NCI-H2196 (cell line): ENCODE results near the gene CAMSAP2.

Experiments used
- DNase-seq: peaks from one replicate; lab custom pipeline; 2025; ENCODE audit not compliant: unreplicated experiment; lab: John Stamatoyannopoulos, UW

CAMSAP2 gene

DNA sequence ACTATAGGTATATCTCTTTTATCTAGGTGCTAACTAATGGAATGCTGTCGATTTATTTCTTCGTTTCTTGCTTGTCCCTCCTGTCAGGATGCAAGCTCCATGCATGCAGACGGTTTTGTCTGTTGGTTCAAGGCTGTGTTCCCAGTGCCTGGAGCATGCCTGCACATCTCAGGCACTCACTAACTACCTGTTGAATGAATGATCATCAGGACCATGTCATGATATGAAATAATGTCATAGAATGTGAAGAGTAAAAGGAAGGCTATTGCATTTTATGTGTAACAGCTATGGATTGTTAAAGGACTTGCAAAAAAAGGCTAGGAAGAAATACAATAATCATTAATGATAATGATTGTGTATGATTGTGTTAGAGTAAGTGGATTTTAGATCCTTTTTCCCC lies 138.3 kb downstream of the CAMSAP2 start:
- no peak for DNase-seq

DNA sequence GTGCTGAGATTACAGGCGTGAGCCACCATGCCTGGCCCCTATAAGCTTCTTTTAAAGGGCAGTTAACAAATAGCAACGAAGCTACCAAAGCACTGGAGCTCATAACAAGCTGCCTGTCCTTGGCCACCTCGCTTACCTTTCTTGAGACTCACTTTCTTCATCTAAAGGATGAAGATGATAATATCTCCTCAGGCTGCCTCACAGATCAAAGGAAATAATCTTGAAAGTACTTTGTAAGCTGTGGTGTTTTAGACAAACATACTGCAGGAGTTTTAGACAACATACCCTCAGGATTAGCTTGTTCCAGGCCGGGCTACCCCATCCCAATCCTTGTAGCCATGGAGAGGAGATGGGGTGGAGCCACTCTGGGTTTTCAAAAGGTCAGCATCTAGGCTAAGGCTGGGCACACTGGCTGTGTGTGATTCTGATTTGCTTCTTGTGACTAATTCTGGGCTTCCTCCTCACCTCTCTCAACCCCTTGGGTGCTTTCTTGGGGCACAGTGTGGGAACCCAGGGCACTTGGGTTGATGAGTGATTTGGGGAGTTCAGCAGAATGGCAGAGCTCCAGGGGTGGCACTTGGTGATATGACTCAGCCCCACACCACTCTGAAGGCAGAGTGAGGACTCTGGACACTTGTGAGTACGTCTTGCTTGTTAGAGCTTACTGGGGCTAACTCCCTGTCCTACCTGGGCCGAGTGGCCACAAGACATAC lies 139.3 kb downstream of the CAMSAP2 start:
- no peak for DNase-seq

DNA sequence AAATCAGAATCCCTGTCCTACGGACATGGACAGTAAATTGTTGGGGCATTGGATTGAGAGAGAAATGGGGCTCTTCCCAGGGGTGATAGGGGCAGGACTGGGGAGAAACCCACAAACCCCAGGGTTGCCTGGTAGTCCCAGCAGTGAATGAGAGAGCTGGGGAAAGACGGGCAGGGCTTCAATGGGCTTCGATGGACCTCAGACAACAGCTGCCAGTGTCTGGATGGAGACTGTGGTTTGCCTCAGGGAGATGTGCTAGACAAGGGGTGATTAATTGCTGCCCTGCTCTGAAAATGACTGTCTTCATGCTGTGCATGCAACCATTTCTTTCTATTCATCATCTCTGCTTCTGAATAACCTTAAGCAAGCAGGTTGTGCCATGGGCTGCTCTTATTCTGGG lies 141.5 kb downstream of the CAMSAP2 start:
- no peak for DNase-seq

DNA sequence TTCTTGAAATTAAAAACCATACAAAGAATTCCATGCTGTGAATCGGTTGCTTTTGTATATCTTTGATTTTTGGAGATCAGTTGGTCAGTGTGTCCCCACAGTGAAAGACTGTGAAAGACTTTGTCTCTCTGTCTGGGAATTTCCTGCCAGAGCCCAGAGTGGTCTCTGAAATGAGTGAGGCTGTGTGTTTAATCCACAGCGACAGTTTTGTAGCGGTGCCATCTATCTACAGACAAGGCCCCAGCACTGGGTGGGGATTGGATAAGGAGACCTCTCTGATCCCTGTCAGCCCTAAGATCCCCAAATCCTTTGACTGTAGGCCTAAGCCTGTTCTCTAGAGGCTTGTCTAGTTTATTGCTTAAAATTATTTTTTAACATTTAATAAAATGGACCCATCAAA lies 144.4 kb downstream of the CAMSAP2 start:
- no peak for DNase-seq

DNA sequence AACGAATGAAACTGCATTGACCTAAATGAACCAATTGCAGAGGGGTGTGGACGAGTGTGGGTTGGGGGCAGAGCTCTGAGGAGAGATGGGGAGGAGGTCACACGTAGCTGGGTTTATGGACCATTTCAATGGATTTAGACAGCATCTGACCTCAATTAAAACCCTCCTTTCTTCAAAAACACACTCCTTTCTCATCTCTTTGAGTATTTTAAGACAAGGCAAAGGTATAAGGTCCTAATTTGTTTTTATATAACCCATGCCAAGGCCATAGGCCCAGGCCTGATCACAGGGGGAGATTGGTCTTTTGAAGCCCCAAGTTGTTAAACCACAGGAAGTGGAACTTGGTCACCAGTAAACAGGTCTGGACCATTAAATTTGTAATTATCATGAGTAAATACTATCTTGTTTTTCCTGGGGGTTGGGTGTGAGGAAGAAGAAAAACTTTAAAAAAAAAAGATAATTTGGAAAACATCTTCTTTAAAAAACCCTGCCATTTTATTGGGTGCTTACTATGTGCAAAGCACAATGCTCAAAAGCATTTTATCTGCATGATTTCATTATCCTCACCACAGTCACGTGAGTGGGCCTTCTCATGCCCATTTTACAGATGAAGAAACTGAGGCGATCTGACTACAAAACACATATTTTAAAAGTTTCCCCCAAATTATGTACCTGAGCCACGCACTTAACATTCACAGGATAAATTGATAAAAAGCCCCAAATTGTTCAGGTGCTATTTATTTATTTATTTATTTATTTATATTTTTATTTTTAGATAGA lies 147.1 kb downstream of the CAMSAP2 start:
- no peak for DNase-seq

DNA sequence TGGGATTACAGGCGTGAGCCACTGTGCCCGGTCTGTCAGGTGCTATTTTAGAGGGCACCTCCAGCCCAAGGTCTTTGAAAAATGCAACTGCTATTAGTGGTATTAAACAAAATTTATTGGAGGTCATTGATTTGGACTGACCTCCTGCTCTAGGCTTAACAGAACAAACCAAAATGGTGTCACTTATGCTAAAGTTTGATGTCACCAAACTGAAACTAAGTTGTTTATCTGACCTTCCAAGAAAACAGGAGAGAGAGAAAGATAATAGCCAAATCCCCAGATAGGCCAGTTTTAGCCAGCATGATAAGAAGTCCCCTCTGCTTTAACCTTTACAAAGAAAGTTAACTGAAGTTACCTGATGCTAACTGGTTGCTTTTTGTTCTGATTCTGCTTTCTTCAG lies 147.9 kb downstream of the CAMSAP2 start:
- no peak for DNase-seq

DNA sequence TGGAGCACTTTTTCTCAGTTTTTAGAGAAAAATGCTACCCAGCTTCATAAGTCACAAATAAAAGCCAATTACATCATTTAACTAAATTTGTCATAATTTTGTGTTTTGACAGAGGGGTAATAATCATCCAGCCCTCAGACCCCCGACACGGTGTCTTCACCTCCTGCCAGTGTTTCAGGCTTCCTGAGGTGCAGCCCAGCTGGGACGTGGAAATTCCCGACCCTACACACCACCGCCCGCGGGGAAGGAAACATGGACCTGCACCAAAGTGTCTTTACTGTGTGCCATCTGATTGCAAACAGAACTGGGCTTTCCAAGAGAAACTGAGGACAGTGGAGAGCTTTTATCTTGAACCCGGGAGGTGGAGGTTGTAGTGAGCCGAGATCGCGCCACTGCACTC lies 148.3 kb downstream of the CAMSAP2 start:
- no peak for DNase-seq

DNA sequence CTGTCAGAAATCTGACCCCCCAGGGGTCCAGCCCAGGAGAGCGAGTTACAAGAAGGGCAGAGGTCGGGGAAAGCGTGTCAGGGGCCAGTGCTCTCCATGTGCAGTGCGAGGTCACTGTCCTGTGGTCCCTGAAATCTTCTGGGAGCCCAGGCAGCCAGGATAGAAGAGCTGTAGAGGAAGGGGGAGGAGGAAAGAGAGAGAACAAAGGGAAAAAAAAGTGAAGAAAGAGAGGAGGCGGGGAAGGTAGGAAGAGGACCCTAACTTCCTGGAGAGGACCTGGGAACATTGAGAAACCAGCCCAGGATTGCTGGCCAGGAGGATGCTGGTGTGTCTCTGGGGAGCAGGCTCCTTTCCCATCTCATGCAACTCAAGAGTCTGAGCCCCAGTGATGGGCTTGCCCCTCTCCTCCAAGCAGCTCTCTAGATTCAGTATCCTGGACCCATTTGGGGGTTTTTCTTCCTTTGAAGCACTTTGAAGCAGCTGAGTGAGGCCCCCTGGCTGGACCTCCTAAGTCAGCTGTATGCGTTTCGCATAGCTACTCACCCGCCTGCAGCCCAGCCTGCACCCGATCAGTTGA lies 149.2 kb downstream of the CAMSAP2 start:
- no peak for DNase-seq

DNA sequence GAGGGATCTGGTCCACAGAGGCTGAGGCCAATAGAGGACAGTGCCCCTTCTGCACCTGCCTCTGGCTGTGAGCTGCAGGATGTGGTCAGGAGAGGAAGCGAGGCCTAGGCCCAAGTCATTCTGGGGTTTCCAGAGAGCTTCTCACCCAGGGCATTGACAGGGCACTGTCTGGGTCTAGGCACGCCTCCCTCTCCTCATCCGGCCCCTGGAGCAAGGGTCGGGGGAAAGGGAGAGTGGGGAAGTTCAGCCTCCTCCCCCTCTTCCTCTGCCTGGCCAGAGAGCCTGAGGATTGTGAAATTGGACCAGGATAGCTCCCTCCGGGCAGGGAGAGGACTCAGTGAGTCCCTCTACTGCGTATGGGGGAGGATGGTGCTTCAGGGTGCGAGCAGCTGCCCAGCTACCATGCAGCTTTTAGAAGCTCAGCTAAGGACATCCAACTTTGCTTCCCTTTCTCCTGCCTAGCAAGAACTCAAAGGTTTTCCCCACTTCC lies 149.7 kb downstream of the CAMSAP2 start:
- no peak for DNase-seq

DNA sequence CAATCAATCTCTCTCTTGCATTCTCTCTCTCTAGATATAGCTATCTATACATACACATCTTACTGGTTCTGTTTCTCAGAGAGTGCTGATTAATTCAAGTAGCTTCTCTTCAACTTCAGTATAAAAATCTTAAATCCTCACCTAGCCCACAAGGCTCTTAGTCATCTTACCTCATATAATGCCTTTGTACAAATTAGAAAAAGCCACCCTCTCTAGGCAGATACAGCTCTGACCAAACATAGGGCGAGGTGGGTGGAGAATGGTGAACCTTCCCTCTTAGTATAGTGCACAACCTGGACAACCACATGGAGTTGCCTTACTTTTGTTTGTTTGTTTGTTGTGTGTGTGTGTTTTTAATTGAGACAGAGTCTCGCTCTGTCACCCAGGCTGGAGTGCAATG lies 150.9 kb downstream of the CAMSAP2 start:
- no peak for DNase-seq

DNA sequence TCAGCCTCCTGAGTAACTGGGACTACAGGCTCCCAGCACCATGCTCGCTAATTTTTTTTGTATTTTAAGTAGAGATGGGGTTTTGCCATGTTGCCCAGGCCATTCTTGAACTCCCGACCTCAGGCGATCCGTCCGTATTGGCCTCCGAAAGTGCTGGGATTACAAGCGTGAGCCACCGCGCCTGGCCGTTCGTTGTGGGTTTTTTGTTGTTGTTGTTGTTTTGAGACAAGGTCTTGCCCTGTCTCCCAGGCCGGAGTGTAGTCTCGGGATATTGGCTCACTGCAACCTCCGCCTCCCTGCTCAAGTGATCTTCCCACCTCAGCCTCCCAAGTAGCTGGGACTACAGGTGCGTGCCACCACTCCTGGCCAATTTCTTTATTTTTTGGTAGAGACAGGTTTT lies 151.3 kb downstream of the CAMSAP2 start:
- no peak for DNase-seq

DNA sequence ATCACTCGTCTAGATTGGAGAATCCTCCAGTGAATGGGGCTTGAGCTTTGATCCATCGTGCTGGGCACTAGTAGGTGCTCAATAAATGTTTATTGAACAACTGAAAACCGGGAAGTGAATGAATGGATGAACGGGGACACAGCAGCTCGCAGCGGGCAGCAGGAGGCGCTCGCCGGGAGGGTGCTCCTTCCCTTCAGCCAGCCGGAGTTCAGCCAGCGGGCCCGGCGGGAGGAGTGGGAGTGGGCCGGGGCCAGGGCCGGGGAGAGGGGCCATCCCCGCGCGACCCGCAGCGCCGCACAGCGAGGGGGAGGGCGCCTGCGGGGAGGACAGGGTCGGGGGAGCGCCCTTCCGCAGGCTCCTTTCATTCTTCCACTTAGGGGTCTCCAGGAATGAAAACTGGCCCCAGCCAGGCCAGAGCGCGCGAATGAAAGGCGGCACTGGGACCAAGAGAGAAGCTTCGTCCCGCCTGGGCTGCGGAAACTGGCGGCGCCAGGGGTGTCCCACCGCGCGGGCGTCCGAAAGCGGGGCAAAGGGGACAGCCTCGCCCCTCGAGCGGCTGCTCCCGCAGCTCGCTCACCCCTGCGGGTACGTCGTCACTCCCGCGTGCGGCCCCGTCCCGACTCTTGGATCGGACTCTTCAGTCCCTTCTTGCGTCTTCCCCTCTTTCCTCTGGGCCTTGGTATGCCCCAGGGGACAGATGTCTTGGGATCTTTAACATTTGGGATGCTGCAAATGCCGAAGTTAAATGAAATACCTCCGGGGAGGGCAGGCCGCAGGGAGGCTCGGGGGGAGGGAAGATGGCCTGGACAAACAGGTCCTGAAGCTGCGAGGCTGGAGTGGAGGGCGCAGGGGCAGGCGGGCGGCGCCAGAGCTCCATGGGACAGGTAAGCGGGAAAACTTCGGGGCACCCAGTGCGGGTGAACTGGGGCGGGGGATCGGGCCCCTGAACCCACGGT lies 152.4 kb downstream of the CAMSAP2 start:
- peak; percentile 25 for DNase-seq

DNA sequence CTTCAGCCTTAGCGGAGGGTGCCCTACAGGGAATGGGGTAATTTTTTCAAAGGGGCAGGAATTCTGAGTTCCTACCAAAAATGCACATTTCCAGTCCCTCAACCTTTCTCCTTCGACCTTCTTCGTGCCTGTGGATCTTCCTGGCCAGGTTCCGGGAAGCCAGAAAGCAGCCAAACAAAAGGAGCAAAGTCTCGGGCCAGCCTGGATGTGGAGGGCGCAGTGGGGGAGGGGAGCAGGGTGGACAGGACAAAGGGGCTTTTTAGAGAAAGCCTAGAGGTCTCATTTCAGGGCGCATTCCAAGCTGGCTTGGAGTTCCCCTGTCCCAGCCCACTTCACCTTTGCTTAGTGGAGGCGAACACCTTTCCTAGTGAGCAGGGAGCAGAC lies 153.1 kb downstream of the CAMSAP2 start:
- DNase-seq = no peak

DNA sequence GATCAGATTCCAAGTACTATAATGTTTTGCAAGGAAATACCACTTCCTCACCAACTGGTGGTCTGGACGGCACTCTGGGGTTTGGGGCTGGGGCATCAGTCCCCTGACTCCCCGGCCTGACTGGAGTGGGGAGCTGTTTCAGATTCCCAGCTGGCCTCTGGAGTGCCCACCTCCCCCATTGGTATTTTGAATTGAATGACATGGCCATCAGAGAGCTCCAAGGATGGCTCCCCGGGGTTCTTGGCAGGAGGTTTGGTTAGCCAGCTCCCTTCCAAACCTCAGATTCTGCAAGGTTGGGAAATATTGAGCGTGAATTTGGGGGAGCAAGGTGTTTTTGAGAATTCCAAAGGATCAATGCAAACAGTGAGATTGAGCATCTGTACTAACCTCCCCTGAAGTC lies 153.9 kb downstream of the CAMSAP2 start:
- no peak for DNase-seq

DNA sequence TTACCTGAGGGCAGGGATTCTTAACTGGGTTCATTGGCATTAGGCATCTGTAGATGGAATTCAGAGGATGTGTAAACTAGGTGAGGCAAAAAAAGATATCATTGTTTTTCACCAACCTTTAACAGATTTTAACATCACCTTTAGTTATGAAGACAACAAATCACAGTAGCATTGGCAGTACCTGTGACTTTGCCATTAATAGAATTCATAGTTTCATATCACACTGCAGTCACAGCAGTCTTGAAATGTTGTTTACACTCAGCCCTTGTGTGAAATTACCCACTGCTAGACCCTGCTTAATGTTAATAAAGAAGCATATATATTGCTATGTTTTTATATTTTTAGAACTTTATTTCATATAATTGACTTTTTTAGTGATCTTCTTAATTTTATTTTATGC lies 154.3 kb downstream of the CAMSAP2 start:
- no peak for DNase-seq

DNA sequence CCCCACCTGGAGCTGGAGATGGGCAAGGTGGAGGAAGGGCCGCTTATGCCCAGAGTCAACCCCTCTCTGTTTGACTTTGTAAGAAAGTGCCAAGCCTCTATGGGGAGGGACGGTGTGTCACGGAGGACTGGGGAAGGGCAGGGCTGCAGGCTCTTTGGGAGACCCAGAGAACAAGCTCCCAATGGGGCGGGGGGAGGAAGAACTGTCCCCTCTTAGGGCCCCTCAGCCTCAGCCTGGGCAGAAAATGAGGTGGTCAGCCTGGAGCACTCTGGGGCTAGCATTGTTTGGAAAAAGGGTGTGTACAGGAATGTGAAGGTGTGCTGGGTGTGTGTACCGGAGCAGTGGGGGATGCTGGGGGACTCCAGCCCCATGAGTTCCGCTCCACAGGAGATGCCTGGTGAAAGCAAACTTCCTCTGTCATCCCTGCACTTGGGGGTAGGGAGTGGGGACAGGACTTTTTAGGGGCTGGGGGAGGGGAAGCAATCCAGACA lies 154.8 kb downstream of the CAMSAP2 start:
- DNase-seq = no peak

DNA sequence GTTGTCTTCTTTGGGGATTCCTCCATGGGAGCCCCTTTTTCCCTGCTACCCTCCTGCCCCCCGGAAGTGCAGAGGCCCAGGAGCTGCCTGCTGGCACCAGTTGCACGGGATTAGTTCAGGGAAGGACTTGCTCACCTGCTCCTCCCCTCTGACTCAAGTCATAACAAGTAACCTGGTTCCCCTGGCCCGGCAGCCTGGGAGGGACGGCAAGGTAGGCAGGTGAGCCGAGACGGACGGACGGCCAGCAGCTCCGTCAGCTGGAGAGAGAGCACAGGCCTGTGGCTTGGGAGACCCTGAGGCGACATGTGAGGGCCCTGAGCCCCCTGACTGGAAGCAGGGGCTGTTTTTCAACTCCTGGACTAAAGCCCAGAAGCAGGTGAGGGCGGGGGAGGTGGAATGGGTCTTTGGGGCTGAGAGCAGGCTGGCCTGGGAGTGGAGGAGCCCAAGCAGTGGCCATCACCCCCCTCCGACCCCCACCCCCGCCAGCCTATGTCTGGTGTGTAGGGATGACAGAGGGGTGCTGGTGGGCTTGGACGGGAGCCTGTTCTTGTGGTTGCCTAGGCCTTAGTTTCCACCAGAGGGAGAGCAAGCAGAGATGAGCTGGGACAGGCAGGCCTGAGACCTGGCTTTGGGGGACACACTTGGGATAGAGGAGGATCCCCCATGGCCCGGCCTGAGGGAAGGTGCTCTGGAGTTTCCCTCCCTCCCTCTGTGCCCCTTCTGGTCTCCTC lies 156.2 kb downstream of the CAMSAP2 start, which contains the start of gene INAVA:
Gene INAVA, plus strand, starts transcription at position 189 of the 731 bp plus-strand sequence. CDS start 3,501 bp downstream, outside the sequence.
- DNase-seq = no peak

DNA sequence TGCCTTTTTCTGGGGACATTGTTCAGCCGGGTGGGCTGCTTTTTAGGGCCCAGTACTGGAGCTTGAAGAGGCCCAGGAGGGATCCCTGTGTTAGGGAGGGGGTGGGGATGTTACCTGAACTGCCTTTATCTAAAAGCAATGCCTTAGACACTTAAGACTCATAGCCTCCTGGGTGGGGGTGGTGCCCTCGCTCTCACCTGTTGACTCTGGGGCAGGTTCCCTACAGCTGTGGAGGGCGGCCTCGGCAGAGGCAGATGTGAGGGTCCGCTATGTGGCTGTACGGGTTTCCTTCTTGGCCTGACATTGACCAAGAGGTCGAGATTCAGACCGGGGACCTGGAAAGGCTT lies 156.7 kb downstream of the CAMSAP2 start:
- DNase-seq = no peak

DNA sequence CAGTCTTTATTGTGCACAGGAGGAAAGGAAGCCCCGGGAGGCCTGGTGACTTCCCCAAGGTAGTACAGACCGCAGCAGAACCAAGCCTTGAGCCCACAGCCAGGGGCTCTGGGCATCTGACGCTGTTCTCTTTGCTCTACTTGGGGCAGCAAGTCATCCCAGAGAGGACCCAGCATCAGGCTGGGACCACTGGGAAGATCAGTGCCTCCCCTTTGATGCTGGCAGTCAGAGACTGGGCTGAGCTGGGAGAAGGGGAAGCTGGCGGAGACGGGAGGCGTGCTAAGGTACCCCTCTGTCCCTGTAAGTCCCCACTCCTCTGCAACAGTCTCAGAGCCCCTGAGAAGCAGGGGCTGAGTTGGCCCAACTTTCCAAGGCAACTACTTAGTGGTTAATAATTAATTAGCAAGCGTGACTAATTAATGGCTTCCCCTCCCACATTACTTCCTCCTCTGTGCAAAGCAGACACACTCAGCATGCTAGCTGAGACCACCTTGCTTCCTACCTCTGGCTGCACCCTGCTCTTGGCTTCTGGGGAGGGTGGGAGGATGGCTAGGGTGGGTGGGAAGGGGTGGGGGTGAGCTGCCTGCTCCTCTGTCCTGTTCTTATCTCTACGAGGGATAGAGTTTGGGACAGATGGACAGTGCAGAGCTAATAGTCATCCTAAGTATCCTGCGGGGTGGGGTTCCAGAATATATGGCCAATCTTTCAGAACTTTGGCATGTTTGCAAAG lies 157.3 kb downstream of the CAMSAP2 start:
- no peak for DNase-seq
